ENCODE results near the gene ARHGEF7.

- TF ChIP-seq YY1 (IDR thresholded peaks at IDR 0.05; ENCODE audit: insufficient read depth, insufficient read length) = no peak
- TF ChIP-seq SUZ12 (IDR thresholded peaks at IDR 0.05; ENCODE audit: extremely low read depth, insufficient read depth, insufficient read length) = no peak
- no peak for TF ChIP-seq ZNF274 (IDR thresholded peaks at IDR 0.05; ENCODE audit: low read depth, low read length)
Observed at GRCh38 chr13:111287201-111287600, 172.1 kb downstream of the ARHGEF7 start.
